GM23248 (cell line): ENCODE measurements around the gene C4orf33.

Experiments used
- EZH2 ChIP-seq: fragments of 200-600 bp; sonication (generic); IDR thresholded peaks from 2 replicates; pipeline ENCODE4 v1.6.1; 2018; ENCODE audit warnings: antibody characterized with exemption, mild to moderate bottlenecking; ENCODE audit not compliant: insufficient read depth, poor library complexity, severe bottlenecking
- EZH2phosphoT487 ChIP-seq: fragments of 200-600 bp; sonication (generic); IDR thresholded peaks from 2 replicates; pipeline ENCODE4 v1.6.1; 2018; ENCODE audit warnings: antibody characterized with exemption, moderate library complexity, mild to moderate bottlenecking, low read depth; ENCODE audit not compliant: insufficient read depth

DNA sequence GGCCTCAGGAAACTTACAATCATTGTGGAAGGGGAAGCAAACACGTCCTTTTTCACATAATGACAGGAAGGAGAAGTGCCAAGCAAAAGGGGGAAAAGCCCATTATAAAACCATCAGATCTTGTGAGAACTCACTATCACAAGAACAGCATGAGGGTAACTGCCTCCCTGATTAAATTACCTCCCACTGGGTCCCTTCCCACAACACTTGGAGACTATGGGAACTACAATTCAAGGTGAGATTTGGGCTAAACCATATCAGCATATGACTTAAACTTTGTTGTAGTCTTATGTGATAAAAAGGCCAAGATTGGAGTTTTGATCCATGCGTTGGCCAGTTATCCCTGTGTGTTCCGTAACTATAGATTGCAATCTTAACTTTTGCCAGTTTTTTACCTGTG is 68.3 kb downstream of the C4orf33 start:
- TF ChIP-seq EZH2 (no peak), EZH2phosphoT487 (no peak)
